ENCODE measurements around the gene TIMM10B.
A peak's percentile ranks its signal among the peaks of the same experiment; 100 is the strongest.

Gene TIMM10B

DNA sequence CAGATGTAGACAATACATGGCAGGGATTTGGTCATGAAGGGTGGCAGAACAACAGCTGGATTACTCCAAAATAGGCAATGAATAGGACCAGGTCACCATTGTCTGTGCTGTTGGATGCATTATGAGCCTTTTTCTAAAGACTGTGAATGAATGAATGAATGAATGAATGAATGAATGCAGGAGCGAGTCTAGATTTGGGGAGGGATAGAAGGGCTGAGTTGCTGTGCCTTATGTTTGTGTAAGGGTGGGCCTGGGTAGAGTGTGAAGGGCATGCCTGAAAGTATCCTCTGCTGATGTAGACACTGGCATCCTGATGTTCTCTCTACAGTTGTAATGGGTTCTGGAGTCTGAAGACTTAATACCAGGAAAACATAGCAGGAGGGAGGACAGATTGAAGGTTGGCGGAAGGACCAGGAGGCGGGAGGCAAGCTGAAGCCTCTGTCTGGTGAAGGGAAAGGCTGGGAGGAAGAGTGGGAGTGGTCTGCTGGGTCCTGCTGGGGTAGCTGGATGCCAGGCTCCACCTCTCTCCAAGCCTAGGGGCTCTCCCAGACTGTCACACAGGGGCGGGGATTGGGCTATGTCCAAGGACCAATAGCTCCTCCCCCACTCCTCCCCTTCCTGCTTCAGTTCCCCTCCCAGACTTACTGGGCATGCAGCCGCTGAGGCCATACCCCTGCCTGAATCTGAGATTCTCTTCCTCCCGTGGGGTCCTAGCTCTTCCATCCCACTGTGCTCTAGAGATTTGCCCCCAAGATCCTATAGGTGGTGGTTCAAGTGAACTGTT lies 12.4 kb upstream of the TIMM10B start:
- TF ChIP-seq GABPA (IDR thresholded peaks at IDR 0.05; ENCODE audit: low read depth): no peak
- no peak for TF ChIP-seq POLR2AphosphoS5 (IDR thresholded peaks at IDR 0.05; ENCODE audit: low read depth)
- TF ChIP-seq SPI1 (IDR thresholded peaks at IDR 0.05; ENCODE audit: borderline replicate concordance, low read depth): no peak
- TF ChIP-seq, protein P1, sequence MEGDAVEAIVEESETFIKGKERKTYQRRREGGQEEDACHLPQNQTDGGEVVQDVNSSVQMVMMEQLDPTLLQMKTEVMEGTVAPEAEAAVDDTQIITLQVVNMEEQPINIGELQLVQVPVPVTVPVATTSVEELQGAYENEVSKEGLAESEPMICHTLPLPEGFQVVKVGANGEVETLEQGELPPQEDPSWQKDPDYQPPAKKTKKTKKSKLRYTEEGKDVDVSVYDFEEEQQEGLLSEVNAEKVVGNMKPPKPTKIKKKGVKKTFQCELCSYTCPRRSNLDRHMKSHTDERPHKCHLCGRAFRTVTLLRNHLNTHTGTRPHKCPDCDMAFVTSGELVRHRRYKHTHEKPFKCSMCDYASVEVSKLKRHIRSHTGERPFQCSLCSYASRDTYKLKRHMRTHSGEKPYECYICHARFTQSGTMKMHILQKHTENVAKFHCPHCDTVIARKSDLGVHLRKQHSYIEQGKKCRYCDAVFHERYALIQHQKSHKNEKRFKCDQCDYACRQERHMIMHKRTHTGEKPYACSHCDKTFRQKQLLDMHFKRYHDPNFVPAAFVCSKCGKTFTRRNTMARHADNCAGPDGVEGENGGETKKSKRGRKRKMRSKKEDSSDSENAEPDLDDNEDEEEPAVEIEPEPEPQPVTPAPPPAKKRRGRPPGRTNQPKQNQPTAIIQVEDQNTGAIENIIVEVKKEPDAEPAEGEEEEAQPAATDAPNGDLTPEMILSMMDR (IDR thresholded peaks at IDR 0.05; ENCODE audit: insufficient read depth, low read length): no peak
- TF ChIP-seq, protein P2, sequence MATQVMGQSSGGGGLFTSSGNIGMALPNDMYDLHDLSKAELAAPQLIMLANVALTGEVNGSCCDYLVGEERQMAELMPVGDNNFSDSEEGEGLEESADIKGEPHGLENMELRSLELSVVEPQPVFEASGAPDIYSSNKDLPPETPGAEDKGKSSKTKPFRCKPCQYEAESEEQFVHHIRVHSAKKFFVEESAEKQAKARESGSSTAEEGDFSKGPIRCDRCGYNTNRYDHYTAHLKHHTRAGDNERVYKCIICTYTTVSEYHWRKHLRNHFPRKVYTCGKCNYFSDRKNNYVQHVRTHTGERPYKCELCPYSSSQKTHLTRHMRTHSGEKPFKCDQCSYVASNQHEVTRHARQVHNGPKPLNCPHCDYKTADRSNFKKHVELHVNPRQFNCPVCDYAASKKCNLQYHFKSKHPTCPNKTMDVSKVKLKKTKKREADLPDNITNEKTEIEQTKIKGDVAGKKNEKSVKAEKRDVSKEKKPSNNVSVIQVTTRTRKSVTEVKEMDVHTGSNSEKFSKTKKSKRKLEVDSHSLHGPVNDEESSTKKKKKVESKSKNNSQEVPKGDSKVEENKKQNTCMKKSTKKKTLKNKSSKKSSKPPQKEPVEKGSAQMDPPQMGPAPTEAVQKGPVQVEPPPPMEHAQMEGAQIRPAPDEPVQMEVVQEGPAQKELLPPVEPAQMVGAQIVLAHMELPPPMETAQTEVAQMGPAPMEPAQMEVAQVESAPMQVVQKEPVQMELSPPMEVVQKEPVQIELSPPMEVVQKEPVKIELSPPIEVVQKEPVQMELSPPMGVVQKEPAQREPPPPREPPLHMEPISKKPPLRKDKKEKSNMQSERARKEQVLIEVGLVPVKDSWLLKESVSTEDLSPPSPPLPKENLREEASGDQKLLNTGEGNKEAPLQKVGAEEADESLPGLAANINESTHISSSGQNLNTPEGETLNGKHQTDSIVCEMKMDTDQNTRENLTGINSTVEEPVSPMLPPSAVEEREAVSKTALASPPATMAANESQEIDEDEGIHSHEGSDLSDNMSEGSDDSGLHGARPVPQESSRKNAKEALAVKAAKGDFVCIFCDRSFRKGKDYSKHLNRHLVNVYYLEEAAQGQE (IDR thresholded peaks at IDR 0.05; ENCODE audit: insufficient replicate concordance, low read depth): no peak
- H3K27ac ChIP-seq (replicated peaks): no peak overlapping the region
- H3K27me3 ChIP-seq (ENCODE audit: insufficient read depth, poor library complexity, severe bottlenecking): no peaks in the 10 kb centered on the region
- DNase-seq (ENCODE audit: low read depth in 1 of 2, low spot score in 1 of 2): peak in 1 of 2 experiments; percentile 37
- no peak overlapping the region for H3K4me3 ChIP-seq (replicated peaks; ENCODE audit: insufficient read depth, low read length)

DNA sequence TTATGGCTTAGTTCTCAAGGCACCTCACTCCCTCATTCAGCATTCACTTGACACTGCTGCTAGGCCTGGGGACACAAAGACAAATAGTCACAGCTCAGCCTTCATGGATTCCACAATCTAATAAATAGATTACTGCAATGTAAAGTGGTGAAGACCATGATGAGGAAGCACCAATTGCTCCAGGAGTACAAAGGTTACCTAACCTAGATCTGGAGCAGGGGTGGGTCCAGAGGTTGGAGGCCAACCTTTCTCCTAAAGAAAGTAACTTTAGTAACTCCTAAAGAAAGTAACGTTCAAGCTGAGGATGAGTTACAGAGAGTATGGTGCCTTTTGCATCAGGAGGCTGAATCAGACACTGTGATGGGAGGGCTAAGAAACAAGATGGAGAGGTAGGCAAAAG lies 11.7 kb upstream of the TIMM10B start:
- TF ChIP-seq GABPA (IDR thresholded peaks at IDR 0.05; ENCODE audit: low read depth): no peak
- TF ChIP-seq SPI1 (IDR thresholded peaks at IDR 0.05; ENCODE audit: borderline replicate concordance, low read depth): no peak
- TF ChIP-seq, protein P2 (IDR thresholded peaks at IDR 0.05; ENCODE audit: insufficient replicate concordance, low read depth): no peak
- no peak for TF ChIP-seq POLR2AphosphoS5 (IDR thresholded peaks at IDR 0.05; ENCODE audit: low read depth)
- TF ChIP-seq, protein P1 (IDR thresholded peaks at IDR 0.05; ENCODE audit: insufficient read depth, low read length): no peak
- Histone ChIP-seq H3K4me3 (replicated peaks; ENCODE audit: insufficient read depth, low read length) (no peak overlapping the region), H3K27ac (replicated peaks) (no peak overlapping the region), H3K27me3 (ENCODE audit: insufficient read depth, poor library complexity, severe bottlenecking) (no peaks in the 10 kb centered on the region)
- no peak for DNase-seq (ENCODE audit: low read depth in 1 of 2, low spot score in 1 of 2)

DNA sequence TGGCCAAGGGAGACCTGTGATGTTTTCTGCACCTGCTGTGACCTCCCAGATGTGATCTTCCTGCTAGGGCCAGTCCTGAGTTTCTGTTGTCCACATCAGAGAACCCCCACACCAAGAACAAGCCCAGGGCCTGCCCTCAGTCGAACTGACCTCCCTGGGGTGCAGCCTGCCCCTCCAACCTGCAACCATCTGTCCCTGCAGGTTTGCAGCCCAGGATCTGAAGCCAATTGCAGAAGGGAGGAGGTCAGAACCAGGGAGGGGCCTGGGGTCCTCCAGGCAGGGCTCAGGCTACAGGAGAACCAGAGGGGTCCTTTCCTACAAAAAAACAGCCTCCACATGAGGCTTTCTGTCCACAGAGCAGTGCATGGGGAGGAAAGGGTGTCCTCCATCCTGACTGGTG lies 8.4 kb upstream of the TIMM10B start:
- H3K4me3 ChIP-seq (replicated peaks; ENCODE audit: insufficient read depth, low read length): peak overlapping the region; percentile 60
- no peak overlapping the region for H3K27ac ChIP-seq (replicated peaks)
- TF ChIP-seq, protein P2 (IDR thresholded peaks at IDR 0.05; ENCODE audit: insufficient replicate concordance, low read depth): no peak
- TF ChIP-seq GABPA (IDR thresholded peaks at IDR 0.05; ENCODE audit: low read depth) (no peak), POLR2AphosphoS5 (IDR thresholded peaks at IDR 0.05; ENCODE audit: low read depth) (no peak), SPI1 (IDR thresholded peaks at IDR 0.05; ENCODE audit: borderline replicate concordance, low read depth) (no peak)
- TF ChIP-seq, protein P1 (IDR thresholded peaks at IDR 0.05; ENCODE audit: insufficient read depth, low read length): no peak
- no peaks in the 10 kb centered on the region for H3K27me3 ChIP-seq (ENCODE audit: insufficient read depth, poor library complexity, severe bottlenecking)
- DNase-seq (ENCODE audit: low read depth in 1 of 2, low spot score in 1 of 2): no peak
